ENCODE results near the gene TPRG1. TPM values are rescaled to one million over a fixed set of nuclear protein-coding genes. Genes with fewer than 3 reads are reported as not detected.

Gene TPRG1
- total and polyA plus RNA-seq, 7 donors = 0.78 to 24.5 (median 9.9) TPM

GRCh38 chr3:189166321-189166720 is 5.5 kb upstream of the TPRG1 start:
- Histone ChIP-seq H3K27me3 (ENCODE audit: insufficient read depth in 3 of 3, low read length in 2 of 3) (no peaks in the 10 kb centered on the region), H3K27ac (no peak overlapping the region), H3K4me1 (no peaks in the 10 kb centered on the region), H3K36me3 (ENCODE audit: insufficient read depth in 1 of 2, low read depth in 1 of 2) (no peaks in the 10 kb centered on the region), H3K9me3 (no peaks in the 10 kb centered on the region), H3K4me3 (no peak overlapping the region)
- DNase-seq (no peak), ATAC-seq (no peak)
- WGBS, 3 donors = 80 to 86% (median 82%) methylated on average over 5 of the region's 5 CpGs
- intact Hi-C loops (cut with DNase I) = no loop called here
- TF ChIP-seq CTCF (IDR thresholded peaks at IDR 0.05) = no peak

- H3K4me1 ChIP-seq = no peaks in the 10 kb centered on the region
- TF ChIP-seq CTCF (IDR thresholded peaks at IDR 0.05) = no peak
- no peak overlapping the region for H3K4me3 ChIP-seq
- no peak overlapping the region for H3K27ac ChIP-seq
- no peak for DNase-seq
- WGBS, 3 donors = 87 to 92% (median 88%) methylated on average over 5 of the region's 5 CpGs
- intact Hi-C loops (cut with DNase I) = no loop called here
- no peak for ATAC-seq
- no peaks in the 10 kb centered on the region for H3K9me3 ChIP-seq
- H3K36me3 ChIP-seq (ENCODE audit: insufficient read depth in 1 of 2, low read depth in 1 of 2) = no peaks in the 10 kb centered on the region
- H3K27me3 ChIP-seq (ENCODE audit: insufficient read depth in 3 of 3, low read length in 2 of 3) = no peaks in the 10 kb centered on the region
Observed at GRCh38 chr3:189167027-189167766, 4.6 kb upstream of the TPRG1 start.

GRCh38 chr3:189168711-189169110 is 3.1 kb upstream of the TPRG1 start:
- intact Hi-C loops (cut with DNase I) = no loop called here
- Histone ChIP-seq H3K27ac (no peak overlapping the region), H3K4me1 (no peaks in the 10 kb centered on the region), H3K27me3 (ENCODE audit: insufficient read depth in 3 of 3, low read length in 2 of 3) (no peaks in the 10 kb centered on the region), H3K9me3 (no peaks in the 10 kb centered on the region), H3K4me3 (no peak overlapping the region), H3K36me3 (ENCODE audit: insufficient read depth in 1 of 2, low read depth in 1 of 2) (no peaks in the 10 kb centered on the region)
- TF ChIP-seq CTCF (IDR thresholded peaks at IDR 0.05) = no peak
- no peak for ATAC-seq
- DNase-seq = no peak
- WGBS, 3 donors = 95 to 100% (median 95%) methylated on average over 1 of the region's 1 CpG

GRCh38 chr3:189169728-189170127 is 2.0 kb upstream of the TPRG1 start:
- no peaks in the 10 kb centered on the region for H3K27me3 ChIP-seq (ENCODE audit: insufficient read depth in 3 of 3, low read length in 2 of 3)
- no peak for TF ChIP-seq CTCF (IDR thresholded peaks at IDR 0.05)
- H3K27ac ChIP-seq = no peak overlapping the region
- WGBS, 3 donors = 79 to 90% (median 80%) methylated on average over 6 of the region's 6 CpGs
- ATAC-seq = no peak
- no peak for DNase-seq
- no peaks in the 10 kb centered on the region for H3K4me1 ChIP-seq
- H3K4me3 ChIP-seq = no peak overlapping the region
- H3K9me3 ChIP-seq = no peaks in the 10 kb centered on the region
- intact Hi-C loops (cut with DNase I) = no loop called here
- no peaks in the 10 kb centered on the region for H3K36me3 ChIP-seq (ENCODE audit: insufficient read depth in 1 of 2, low read depth in 1 of 2)

GRCh38 chr3:189170559-189170958 is 1.2 kb upstream of the TPRG1 start:
- H3K36me3 ChIP-seq (ENCODE audit: insufficient read depth in 1 of 2, low read depth in 1 of 2) = no peaks in the 10 kb centered on the region
- no peaks in the 10 kb centered on the region for H3K9me3 ChIP-seq
- no peaks in the 10 kb centered on the region for H3K4me1 ChIP-seq
- no peaks in the 10 kb centered on the region for H3K27me3 ChIP-seq (ENCODE audit: insufficient read depth in 3 of 3, low read length in 2 of 3)
- intact Hi-C loops (cut with DNase I) = no loop called here
- H3K27ac ChIP-seq = no peak overlapping the region
- H3K4me3 ChIP-seq = no peak overlapping the region
- ATAC-seq = no peak
- WGBS, 3 donors = 62 to 69% (median 67%) methylated on average over 7 of the region's 7 CpGs
- TF ChIP-seq CTCF (IDR thresholded peaks at IDR 0.05) = no peak
- DNase-seq = no peak
